Neural crest cell (in vitro differentiated cells): ENCODE results near the gene LPCAT4. TPM values are rescaled to one million over a fixed set of nuclear protein-coding genes. Genes with fewer than 3 reads are reported as not detected.
A peak's percentile ranks its signal among the peaks of the same experiment; 100 is the strongest.
"Not testable (repeated sequence)": the region's sequence is repeated elsewhere in the genome, so short reads cannot be mapped to it uniquely, and the experiment has no call there.

Experiments used
- DNase-seq: peaks from one replicate; pipeline ENCODE4 v3.0.0; 2021; ENCODE audit warnings: low read depth, mixed read lengths, low spot score
- H3K27ac Mint-ChIP-seq: one replicate; pipeline ENCODE4 v1.8.0; 2021; ENCODE audit warnings: mild to moderate bottlenecking, mixed read lengths; ENCODE audit not compliant: unreplicated experiment
- H3K27me3 Mint-ChIP-seq: 2 replicates; pipeline ENCODE4 v1.8.0; 2021; ENCODE audit warnings: low read depth, mild to moderate bottlenecking, mixed read lengths
- H3K36me3 Mint-ChIP-seq: 2 replicates; pipeline ENCODE4 v1.8.0; 2021; ENCODE audit warnings: low read depth, mild to moderate bottlenecking, mixed read lengths
- H3K4me1 Mint-ChIP-seq: 2 replicates; pipeline ENCODE4 v1.8.0; 2021; ENCODE audit warnings: mixed read lengths
- H3K4me3 Mint-ChIP-seq: one replicate; pipeline ENCODE4 v1.8.0; 2021; ENCODE audit warnings: mild to moderate bottlenecking, mixed read lengths
- H3K9me3 Mint-ChIP-seq: 2 replicates; pipeline ENCODE4 v1.8.0; 2021; ENCODE audit warnings: mixed read lengths
- total RNA-seq: library from RNA; stranded (reverse); gene quantifications from 2 replicates; pipeline ENCODE4 v1.2.1, GENCODE V29; 2021
- TF ChIP-seq, protein P1 (sequence below): fragments of 200-600 bp; sonication (generic); conservative IDR thresholded peaks from 2 replicates; pipeline ENCODE4 v1.5.0; 2021; ENCODE audit warnings: antibody characterized with exemption, mild to moderate bottlenecking

The LPCAT4 gene
- total RNA-seq, 1 donor from 2014 or later, result 57.3 TPM

DNA sequence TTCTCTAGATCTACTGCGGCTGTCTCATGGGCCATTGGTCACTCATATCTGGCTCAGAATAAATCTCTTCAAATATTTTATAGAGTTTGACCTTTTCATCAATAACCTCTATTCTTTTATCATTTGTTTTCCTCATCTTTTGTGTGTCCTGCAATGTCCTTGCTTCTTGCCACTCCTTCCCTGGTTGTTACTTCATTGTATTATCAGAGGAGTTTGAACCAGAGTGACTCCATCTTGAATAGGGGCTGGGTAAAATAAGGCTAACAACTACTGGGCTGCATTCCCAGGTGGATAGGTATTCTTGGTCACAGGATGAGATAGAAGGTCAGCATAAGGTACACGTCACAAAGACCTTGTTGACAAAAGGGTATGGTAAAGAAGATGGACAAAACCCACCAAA is 9.9 kb upstream of the LPCAT4 start:
- H3K9me3 Mint-ChIP-seq, result no peaks in the 10 kb centered on the region
- no peak overlapping the region for H3K27ac Mint-ChIP-seq
- H3K36me3 Mint-ChIP-seq, result no peaks in the 10 kb centered on the region
- no peak overlapping the region for H3K4me3 Mint-ChIP-seq
- H3K27me3 Mint-ChIP-seq, result no peaks in the 10 kb centered on the region
- TF ChIP-seq, protein P1, sequence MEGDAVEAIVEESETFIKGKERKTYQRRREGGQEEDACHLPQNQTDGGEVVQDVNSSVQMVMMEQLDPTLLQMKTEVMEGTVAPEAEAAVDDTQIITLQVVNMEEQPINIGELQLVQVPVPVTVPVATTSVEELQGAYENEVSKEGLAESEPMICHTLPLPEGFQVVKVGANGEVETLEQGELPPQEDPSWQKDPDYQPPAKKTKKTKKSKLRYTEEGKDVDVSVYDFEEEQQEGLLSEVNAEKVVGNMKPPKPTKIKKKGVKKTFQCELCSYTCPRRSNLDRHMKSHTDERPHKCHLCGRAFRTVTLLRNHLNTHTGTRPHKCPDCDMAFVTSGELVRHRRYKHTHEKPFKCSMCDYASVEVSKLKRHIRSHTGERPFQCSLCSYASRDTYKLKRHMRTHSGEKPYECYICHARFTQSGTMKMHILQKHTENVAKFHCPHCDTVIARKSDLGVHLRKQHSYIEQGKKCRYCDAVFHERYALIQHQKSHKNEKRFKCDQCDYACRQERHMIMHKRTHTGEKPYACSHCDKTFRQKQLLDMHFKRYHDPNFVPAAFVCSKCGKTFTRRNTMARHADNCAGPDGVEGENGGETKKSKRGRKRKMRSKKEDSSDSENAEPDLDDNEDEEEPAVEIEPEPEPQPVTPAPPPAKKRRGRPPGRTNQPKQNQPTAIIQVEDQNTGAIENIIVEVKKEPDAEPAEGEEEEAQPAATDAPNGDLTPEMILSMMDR, result no peak
- H3K4me1 Mint-ChIP-seq, result no peaks in the 10 kb centered on the region
- DNase-seq, result no peak

DNA sequence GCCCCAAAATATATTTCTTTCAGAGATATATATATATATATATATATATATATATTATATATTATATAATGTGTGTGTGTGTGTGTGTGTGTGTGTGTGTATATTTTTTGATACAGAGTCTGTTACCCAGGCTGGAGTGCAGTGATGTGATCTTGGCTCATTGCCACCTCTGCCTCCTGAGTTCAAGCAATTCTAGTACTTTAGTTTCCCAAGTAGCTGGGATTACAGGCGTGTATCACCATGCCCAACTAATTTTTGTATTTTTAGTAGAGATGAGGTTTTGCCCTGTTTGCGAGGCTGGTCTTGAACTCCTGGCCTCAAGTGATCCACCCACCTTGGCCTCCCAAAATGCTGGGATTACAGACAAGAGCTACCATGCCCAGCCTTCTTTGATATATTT is 8.5 kb upstream of the LPCAT4 start:
- DNase-seq, H3K36me3 Mint-ChIP-seq, H3K4me1 Mint-ChIP-seq, H3K27ac Mint-ChIP-seq, H3K4me3 Mint-ChIP-seq, H3K9me3 Mint-ChIP-seq, H3K27me3 Mint-ChIP-seq: not testable (repeated sequence)

DNA sequence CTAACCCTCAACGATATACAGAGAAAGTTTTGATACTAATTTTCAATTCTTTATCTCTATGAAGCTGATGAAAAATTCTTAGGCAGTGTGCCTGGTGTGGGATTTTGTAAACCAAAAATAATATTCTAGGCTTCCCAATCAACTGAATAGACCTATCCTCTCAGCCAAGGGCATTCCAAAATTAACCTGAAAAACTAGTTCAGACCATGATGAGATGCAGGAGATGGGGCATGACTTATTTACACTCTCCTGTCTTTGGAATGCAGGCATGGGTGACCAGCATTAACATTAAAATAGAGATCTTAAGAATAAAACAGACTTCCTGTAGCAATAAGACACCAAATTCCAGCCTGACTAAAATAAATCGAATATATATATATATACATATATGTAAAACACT is 7.8 kb upstream of the LPCAT4 start:
- no peak for DNase-seq
- TF ChIP-seq, protein P1, result no peak
- Mint-ChIP-seq H3K27me3 (no peaks in the 10 kb centered on the region), H3K4me1 (no peaks in the 10 kb centered on the region), H3K36me3 (no peaks in the 10 kb centered on the region), H3K4me3 (no peak overlapping the region), H3K27ac (no peak overlapping the region), H3K9me3 (no peaks in the 10 kb centered on the region)

DNA sequence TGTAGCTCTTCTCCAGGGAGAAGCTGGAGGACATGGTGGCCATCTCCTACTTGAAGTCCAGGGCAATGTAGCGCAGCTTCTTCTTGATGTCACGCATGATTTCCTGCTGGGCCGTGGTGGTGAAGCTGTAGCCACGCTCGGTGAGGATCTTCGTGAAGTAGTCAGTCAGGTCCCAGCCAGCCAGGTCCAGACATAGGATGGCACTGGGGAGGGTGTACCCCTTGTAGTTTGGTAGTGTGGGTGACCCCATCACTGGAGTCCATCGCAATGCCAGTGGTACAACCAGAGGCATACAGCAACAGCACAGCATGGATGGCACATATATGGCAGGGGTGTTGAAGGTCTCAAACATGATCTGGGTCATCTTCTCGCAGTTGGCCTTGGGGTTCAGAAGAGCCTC is 7.0 kb upstream of the LPCAT4 start:
- Mint-ChIP-seq H3K9me3 (no peaks in the 10 kb centered on the region), H3K27me3 (no peaks in the 10 kb centered on the region), H3K36me3 (no peaks in the 10 kb centered on the region), H3K4me1 (no peaks in the 10 kb centered on the region), H3K27ac (no peak overlapping the region), H3K4me3 (no peak overlapping the region)
- no peak for DNase-seq
- TF ChIP-seq, protein P1, result no peak

DNA sequence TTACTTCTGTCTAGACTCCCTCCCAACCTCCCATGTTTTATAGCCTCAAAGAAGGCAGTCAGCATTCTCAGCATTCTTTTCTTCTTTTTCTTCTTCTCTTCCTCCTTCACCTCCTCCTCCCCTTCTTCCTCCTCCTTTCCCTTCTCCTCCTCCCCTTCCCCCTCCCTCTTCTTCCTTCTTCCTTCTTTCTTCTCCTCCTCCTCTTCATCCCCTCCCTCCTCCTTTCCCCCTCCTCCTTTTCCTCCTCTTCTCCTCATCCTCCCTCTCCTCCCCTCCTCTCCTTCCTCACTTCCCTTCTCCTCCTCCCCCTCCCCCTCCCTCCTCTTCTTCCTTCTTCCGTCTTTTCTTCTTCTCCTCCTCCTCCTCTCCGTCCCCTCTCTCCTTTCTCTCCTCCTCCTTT is 3.6 kb upstream of the LPCAT4 start:
- Mint-ChIP-seq H3K27me3 (no peaks in the 10 kb centered on the region), H3K27ac (no peak overlapping the region), H3K36me3 (no peaks in the 10 kb centered on the region), H3K4me1 (peaks cover 14% of the 10 kb centered on the region), H3K4me3 (peak overlapping the region; percentile 41), H3K9me3 (no peaks in the 10 kb centered on the region)
- TF ChIP-seq, protein P1, result no peak
- DNase-seq, result no peak

DNA sequence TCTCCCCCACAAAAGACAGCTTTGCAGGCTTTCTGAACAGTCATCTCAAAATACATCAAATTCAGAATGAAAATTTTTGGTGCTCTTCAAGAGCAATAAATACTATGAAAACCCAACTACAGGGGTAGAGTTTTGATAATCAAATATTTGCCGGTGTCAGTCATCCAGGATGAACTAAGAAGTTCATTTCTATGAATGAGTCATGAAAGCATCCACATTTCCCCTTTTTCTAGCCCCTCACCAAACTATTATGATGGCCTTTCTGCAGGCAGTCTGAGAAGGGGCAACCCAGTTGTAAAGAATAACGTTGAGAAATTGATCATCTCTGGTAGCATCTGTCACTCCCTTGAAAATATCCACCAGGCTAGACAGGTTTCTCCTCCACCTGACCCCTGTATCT is 3.1 kb upstream of the LPCAT4 start:
- Mint-ChIP-seq H3K36me3 (no peaks in the 10 kb centered on the region), H3K4me3 (peak overlapping the region; percentile 41), H3K27ac (no peak overlapping the region), H3K9me3 (no peaks in the 10 kb centered on the region), H3K27me3 (no peaks in the 10 kb centered on the region), H3K4me1 (peaks cover 19% of the 10 kb centered on the region)
- DNase-seq, result no peak
- TF ChIP-seq, protein P1, result no peak
